HCT116 (cell line): ENCODE data around the gene NEXMIF. TPM values are rescaled to one million over a fixed set of nuclear protein-coding genes. Genes with fewer than 3 reads are reported as not detected.

Experiments
- ATAC-seq: fragments of 200-7000 bp; cut with Tn5 transposase; 2 replicates; pipeline ENCODE4 v1.9.1; 2020; ENCODE audit warnings: mild to moderate bottlenecking, moderate library complexity
- BruUV-seq: library from RNA; stranded (reverse); fragments of 400-500 nt; replicated peaks from 2 replicates; lab custom pipeline; 2021; lab: Mats Ljungman, UMichigan
- CTCF ChIA-PET: fragments of 300-600 bp; sonication (Branson Sonifier 250); formaldehyde crosslinking; loops from one replicate; lab custom pipeline; 2021; ENCODE audit warnings: antibody characterized with exemption; lab: Charles Lee
- POLR2A ChIA-PET: fragments of 300-600, 350-600 bp; sonication (Branson Sonifier 250); formaldehyde crosslinking; loops from one replicate; lab custom pipeline; 2021; ENCODE audit warnings: antibody characterized with exemption; lab: Charles Lee
- RAD21 ChIA-PET, 2 experiments: fragments of 300-600 bp; sonication (Branson Sonifier 250); formaldehyde crosslinking; loops; one replicate each; lab custom pipeline; 2023; ENCODE audit warnings: low total read pairs in 2 of 2; ENCODE audit not compliant: uncharacterized antibody in 2 of 2, unreplicated experiment in 2 of 2, low non-redundant PET in 1 of 2; lab: Charles Lee
- DNase-seq: peaks from one replicate; pipeline ENCODE4 v3.0.0-alpha.2; 2010; ENCODE audit warnings: low read depth, low spot score
- H2AFZ ChIP-seq: fragments of 200-600 bp; shearing (Covaris generic), sonication (generic); 2 replicates; pipeline ENCODE4 v1.6.1; 2017; ENCODE audit warnings: low read depth, mixed run types, mixed read lengths, antibody characterized with exemption, low read length; ENCODE audit not compliant: poor library complexity, severe bottlenecking
- H3K27ac ChIP-seq: 2 replicates; pipeline ENCODE4 v1.5.1; 2012; ENCODE audit warnings: low read depth, low read length
- H3K27me3 ChIP-seq: fragments of 200-600 bp; sonication (generic); 2 replicates; pipeline ENCODE4 v1.6.1; 2016; ENCODE audit warnings: mixed run types, low read length, mixed read lengths; ENCODE audit not compliant: insufficient read depth
- H3K36me3 ChIP-seq, 2 experiments: fragments of 200-500 bp in 1 of 2; fragments of 200-600 bp in 1 of 2; sonication (Bioruptor generic) in 1 of 2; sonication (generic) in 1 of 2; 2 replicates each; pipeline versions ENCODE4 v1.5.1 to v1.6.1; 2014 to 2016; ENCODE audit warnings: low read length in 2 of 2, inconsistent platforms in 1 of 2, mixed read lengths in 1 of 2, mixed run types in 1 of 2; ENCODE audit not compliant: insufficient read depth in 2 of 2, control insufficient read depth in 1 of 2
- H3K4me1 ChIP-seq, 2 experiments: fragments of 200-600 bp in 1 of 2; sonication (generic) in 1 of 2; 2 replicates each; pipeline versions ENCODE4 v1.5.1 to v1.6.1; 2012 to 2017; ENCODE audit warnings: low read length in 2 of 2, inconsistent platforms in 1 of 2, mild to moderate bottlenecking in 1 of 2, mixed read lengths in 1 of 2, mixed run types in 1 of 2, moderate library complexity in 1 of 2; ENCODE audit not compliant: insufficient read depth in 2 of 2, control insufficient read depth in 1 of 2
- H3K4me2 ChIP-seq: fragments of 200-600 bp; sonication (generic); 2 replicates; pipeline ENCODE4 v1.6.1; 2017; ENCODE audit warnings: mixed run types, low read length, mixed read lengths
- H3K4me3 ChIP-seq, 2 experiments: fragments of 200-600 bp in 1 of 2; sonication (generic) in 1 of 2; replicated peaks in 1 of 2; 2 replicates each; pipeline ENCODE4 v1.5.1; 2011 to 2016; ENCODE audit warnings: low read length in 2 of 2, control low read depth in 1 of 2, low read depth in 1 of 2, mild to moderate bottlenecking in 1 of 2, mixed read lengths in 1 of 2, mixed run types in 1 of 2
- H3K79me2 ChIP-seq: fragments of 200-600 bp; sonication (generic); 2 replicates; pipeline ENCODE4 v1.6.1; 2017; ENCODE audit warnings: mild to moderate bottlenecking, mixed run types, low read length, moderate library complexity, mixed read lengths; ENCODE audit not compliant: insufficient read depth
- H3K9ac ChIP-seq: fragments of 200-600 bp; sonication (generic); 2 replicates; pipeline ENCODE4 v1.6.1; 2016; ENCODE audit warnings: low read length, mixed read lengths
- H3K9me2 ChIP-seq: fragments of 200-600 bp; sonication (generic), shearing (Covaris generic); 2 replicates; pipeline ENCODE4 v1.6.1; 2017; ENCODE audit warnings: mixed run types, mild to moderate bottlenecking, moderate library complexity; ENCODE audit not compliant: insufficient read depth
- H3K9me3 ChIP-seq, 2 experiments: fragments of 200-500 bp in 1 of 2; fragments of 200-600 bp in 1 of 2; sonication (Bioruptor generic) in 1 of 2; sonication (generic) in 1 of 2; 2 replicates each; pipeline ENCODE4 v1.6.1; 2014 to 2017; ENCODE audit warnings: low read length in 2 of 2, mixed read lengths in 2 of 2, inconsistent platforms in 1 of 2, low read depth in 1 of 2, mild to moderate bottlenecking in 1 of 2, mixed run types in 1 of 2, moderate library complexity in 1 of 2; ENCODE audit not compliant: control insufficient read depth in 1 of 2, insufficient read depth in 1 of 2
- H4K20me1 ChIP-seq: fragments of 200-600 bp; sonication (generic), shearing (Covaris generic); 2 replicates; pipeline ENCODE4 v1.6.1; 2017; ENCODE audit warnings: mixed run types, mild to moderate bottlenecking, moderate library complexity; ENCODE audit not compliant: insufficient read depth
- EGR1 ChIP-seq: IDR thresholded peaks from 2 replicates; pipeline ENCODE4 v1.6.1; 2012; ENCODE audit warnings: low read depth
- EZH2 ChIP-seq: fragments of 200-600 bp; sonication (generic); IDR thresholded peaks from 2 replicates; pipeline ENCODE4 v1.6.1; 2017; ENCODE audit warnings: antibody characterized with exemption, mixed run types
- EZH2phosphoT487 ChIP-seq: fragments of 200-600 bp; IDR thresholded peaks from 2 replicates; pipeline ENCODE4 v1.6.1; 2018; ENCODE audit warnings: antibody characterized with exemption, borderline replicate concordance
- FOSL1 ChIP-seq: IDR thresholded peaks from 2 replicates; pipeline ENCODE4 v1.6.1; 2012; ENCODE audit warnings: low read depth
- JUND ChIP-seq: IDR thresholded peaks from 2 replicates; pipeline ENCODE4 v1.6.1; 2012
- POLR2A ChIP-seq: IDR thresholded peaks from 2 replicates; pipeline ENCODE4 v1.7.0; 2011; ENCODE audit warnings: borderline replicate concordance; ENCODE audit not compliant: insufficient read depth, insufficient read length; ENCODE audit errors: extremely low read depth
- POLR2AphosphoS5 ChIP-seq: IDR thresholded peaks from 2 replicates; pipeline ENCODE4 v1.6.1; 2011; ENCODE audit warnings: mild to moderate bottlenecking, low read depth, low read length, moderate library complexity
- SIN3A ChIP-seq: IDR thresholded peaks from 2 replicates; pipeline ENCODE4 v1.6.1; 2012; ENCODE audit warnings: low read depth
- SRF ChIP-seq: IDR thresholded peaks from 2 replicates; pipeline ENCODE4 v1.6.1; 2012; ENCODE audit warnings: low read depth
- TCF7L2 ChIP-seq: IDR thresholded peaks from 2 replicates; pipeline ENCODE4 v1.7.0; 2011; ENCODE audit warnings: borderline replicate concordance, inconsistent platforms; ENCODE audit not compliant: insufficient read depth, insufficient read length; ENCODE audit errors: extremely low read depth
- ZNF274 ChIP-seq: fragments of 200-500 bp; sonication (Bioruptor generic); IDR thresholded peaks from 2 replicates; pipeline ENCODE4 v1.6.1; 2014; ENCODE audit warnings: mild to moderate bottlenecking, low read depth, low read length, inconsistent platforms
- intact Hi-C: fragments of 100-400 bp; cut with micrococcal nuclease; formaldehyde crosslinking; loops from 2 replicates; pipeline ENCODE4 v1.10.0; 2022
- total RNA-seq: library from RNA; stranded (reverse); gene quantifications from one replicate; pipeline ENCODE4 v1.2.1, GENCODE V29; 2021; ENCODE audit not compliant: unreplicated experiment
- TF ChIP-seq, protein P1 (sequence below): IDR thresholded peaks from 2 replicates; pipeline ENCODE4 v1.6.1; 2012
- TF ChIP-seq, protein P2 (sequence below): IDR thresholded peaks from 2 replicates; pipeline ENCODE4 v1.6.1; 2012
- TF ChIP-seq, protein P3 (sequence below), 3 experiments: fragments of 200-600 bp in 1 of 3; sonication (generic) in 1 of 3; IDR thresholded peaks in 2 of 3; conservative IDR thresholded peaks in 1 of 3; 2 replicates each; pipeline ENCODE4 v1.5.1; 2012 to 2017; ENCODE audit warnings: low read depth in 2 of 3, low read length in 2 of 3, antibody characterized with exemption in 1 of 3, borderline replicate concordance in 1 of 3, control low read depth in 1 of 3, mild to moderate bottlenecking in 1 of 3, mixed read lengths in 1 of 3, mixed run types in 1 of 3, moderate library complexity in 1 of 3; ENCODE audit not compliant: insufficient read depth in 1 of 3
- TF ChIP-seq, protein P4 (sequence below): IDR thresholded peaks from 2 replicates; pipeline ENCODE4 v1.6.1; 2011; ENCODE audit warnings: mild to moderate bottlenecking, low read length, moderate library complexity; ENCODE audit not compliant: insufficient replicate concordance; ENCODE audit errors: extremely low read depth

Gene NEXMIF
- total RNA-seq, 1 experiment from 2014 or later, result not detected

DNA sequence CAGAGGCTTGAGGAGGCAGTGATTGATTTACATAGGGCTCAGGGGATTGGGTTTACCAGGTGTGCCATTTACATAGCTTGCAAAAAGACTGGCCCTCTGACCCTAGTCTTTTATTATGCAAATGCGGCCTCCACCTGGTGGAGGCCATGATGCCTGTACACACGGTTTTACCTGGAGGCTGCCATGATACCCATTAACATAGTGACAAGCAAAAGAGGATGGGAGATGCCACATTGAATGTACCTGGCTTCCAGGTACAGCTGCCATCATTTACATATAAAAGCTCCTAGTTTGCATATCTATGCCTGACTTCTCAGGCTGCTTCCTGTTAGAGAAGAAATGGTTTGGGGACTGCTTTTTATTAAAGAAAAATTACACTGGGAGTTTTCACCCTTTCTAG lies 72.0 kb downstream of the NEXMIF start:
- no TSS peak for BruUV-seq
- no peak for TF ChIP-seq POLR2AphosphoS5
- TF ChIP-seq JUND, result no peak
- TF ChIP-seq EZH2phosphoT487, result no peak
- no peak for TF ChIP-seq FOSL1
- TF ChIP-seq, protein P1, sequence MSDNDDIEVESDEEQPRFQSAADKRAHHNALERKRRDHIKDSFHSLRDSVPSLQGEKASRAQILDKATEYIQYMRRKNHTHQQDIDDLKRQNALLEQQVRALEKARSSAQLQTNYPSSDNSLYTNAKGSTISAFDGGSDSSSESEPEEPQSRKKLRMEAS, result no peak
- no peak for TF ChIP-seq POLR2A
- no peak overlapping the region for H3K9ac ChIP-seq
- H2AFZ ChIP-seq, result no peak overlapping the region
- no peaks in the 10 kb centered on the region for H4K20me1 ChIP-seq
- no peaks in the 10 kb centered on the region for H3K79me2 ChIP-seq
- no peaks in the 10 kb centered on the region for H3K9me3 ChIP-seq
- H3K9me2 ChIP-seq, result no peaks in the 10 kb centered on the region
- ATAC-seq (no peak), DNase-seq (no peak)
- no peaks in the 10 kb centered on the region for H3K4me1 ChIP-seq
- CTCF ChIA-PET, result no interaction called here
- intact Hi-C loops, result no loop called here
- H3K4me3 ChIP-seq, result no peak overlapping the region
- H3K27me3 ChIP-seq, result no peaks in the 10 kb centered on the region
- H3K36me3 ChIP-seq, result no peaks in the 10 kb centered on the region
- no peak overlapping the region for H3K4me2 ChIP-seq
- RAD21 ChIA-PET, result no interaction called here
- POLR2A ChIA-PET, result no interaction called here
- no peak overlapping the region for H3K27ac ChIP-seq

DNA sequence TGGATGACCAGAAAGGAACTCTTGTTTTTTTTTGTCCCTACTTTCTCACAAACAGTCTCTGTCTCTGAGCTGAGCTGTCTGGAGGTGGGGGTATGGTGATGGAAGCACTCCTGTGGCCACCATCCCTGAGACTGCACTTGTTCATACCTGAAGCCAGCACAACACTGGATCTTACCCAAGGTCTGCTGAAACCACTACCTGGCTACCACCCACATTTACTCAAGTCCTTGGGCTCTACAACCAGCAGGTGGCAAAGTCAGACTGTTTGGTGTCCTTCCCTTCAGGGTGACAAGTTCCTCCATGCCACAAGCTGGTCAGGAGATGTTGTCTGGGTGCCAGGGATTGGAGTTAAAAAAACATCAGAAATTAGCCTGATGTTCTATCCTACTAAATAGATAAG lies 89.7 kb downstream of the NEXMIF start:
- H3K4me3 ChIP-seq, result no peak overlapping the region
- ChIA-PET CTCF (no interaction called here), RAD21 (no interaction called here), POLR2A (no interaction called here)
- no peaks in the 10 kb centered on the region for H3K9me2 ChIP-seq
- no peaks in the 10 kb centered on the region for H4K20me1 ChIP-seq
- no peaks in the 10 kb centered on the region for H3K9me3 ChIP-seq
- no peak overlapping the region for H2AFZ ChIP-seq
- ATAC-seq (no peak), DNase-seq (no peak)
- H3K36me3 ChIP-seq, result no peaks in the 10 kb centered on the region
- peaks cover 2% of the 10 kb centered on the region; the same call in 1 of the 2 replicates for H3K27me3 ChIP-seq
- intact Hi-C loops, result no loop called here
- no peak overlapping the region for H3K4me2 ChIP-seq
- no peaks in the 10 kb centered on the region for H3K4me1 ChIP-seq
- no peak overlapping the region for H3K27ac ChIP-seq
- no peak overlapping the region for H3K9ac ChIP-seq
- no peaks in the 10 kb centered on the region for H3K79me2 ChIP-seq
- no TSS peak for BruUV-seq
- TF ChIP-seq JUND (no peak), POLR2AphosphoS5 (no peak), EZH2 (no peak), TCF7L2 (no peak), SIN3A (no peak), ZNF274 (no peak), SRF (no peak), FOSL1 (no peak), EGR1 (no peak)
- TF ChIP-seq, protein P2, sequence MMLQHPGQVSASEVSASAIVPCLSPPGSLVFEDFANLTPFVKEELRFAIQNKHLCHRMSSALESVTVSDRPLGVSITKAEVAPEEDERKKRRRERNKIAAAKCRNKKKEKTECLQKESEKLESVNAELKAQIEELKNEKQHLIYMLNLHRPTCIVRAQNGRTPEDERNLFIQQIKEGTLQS, result no peak
- TF ChIP-seq, protein P3, sequence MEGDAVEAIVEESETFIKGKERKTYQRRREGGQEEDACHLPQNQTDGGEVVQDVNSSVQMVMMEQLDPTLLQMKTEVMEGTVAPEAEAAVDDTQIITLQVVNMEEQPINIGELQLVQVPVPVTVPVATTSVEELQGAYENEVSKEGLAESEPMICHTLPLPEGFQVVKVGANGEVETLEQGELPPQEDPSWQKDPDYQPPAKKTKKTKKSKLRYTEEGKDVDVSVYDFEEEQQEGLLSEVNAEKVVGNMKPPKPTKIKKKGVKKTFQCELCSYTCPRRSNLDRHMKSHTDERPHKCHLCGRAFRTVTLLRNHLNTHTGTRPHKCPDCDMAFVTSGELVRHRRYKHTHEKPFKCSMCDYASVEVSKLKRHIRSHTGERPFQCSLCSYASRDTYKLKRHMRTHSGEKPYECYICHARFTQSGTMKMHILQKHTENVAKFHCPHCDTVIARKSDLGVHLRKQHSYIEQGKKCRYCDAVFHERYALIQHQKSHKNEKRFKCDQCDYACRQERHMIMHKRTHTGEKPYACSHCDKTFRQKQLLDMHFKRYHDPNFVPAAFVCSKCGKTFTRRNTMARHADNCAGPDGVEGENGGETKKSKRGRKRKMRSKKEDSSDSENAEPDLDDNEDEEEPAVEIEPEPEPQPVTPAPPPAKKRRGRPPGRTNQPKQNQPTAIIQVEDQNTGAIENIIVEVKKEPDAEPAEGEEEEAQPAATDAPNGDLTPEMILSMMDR (IDR thresholded peaks at IDR 0.05 in 2 of 3, conservative IDR thresholded peaks at IDR 0.05 in 1 of 3; ENCODE audit: borderline replicate concordance in 1 of 3, insufficient read depth in 1 of 3, low read depth in 2 of 3, low read length in 2 of 3), result no peak
- TF ChIP-seq, protein P4, sequence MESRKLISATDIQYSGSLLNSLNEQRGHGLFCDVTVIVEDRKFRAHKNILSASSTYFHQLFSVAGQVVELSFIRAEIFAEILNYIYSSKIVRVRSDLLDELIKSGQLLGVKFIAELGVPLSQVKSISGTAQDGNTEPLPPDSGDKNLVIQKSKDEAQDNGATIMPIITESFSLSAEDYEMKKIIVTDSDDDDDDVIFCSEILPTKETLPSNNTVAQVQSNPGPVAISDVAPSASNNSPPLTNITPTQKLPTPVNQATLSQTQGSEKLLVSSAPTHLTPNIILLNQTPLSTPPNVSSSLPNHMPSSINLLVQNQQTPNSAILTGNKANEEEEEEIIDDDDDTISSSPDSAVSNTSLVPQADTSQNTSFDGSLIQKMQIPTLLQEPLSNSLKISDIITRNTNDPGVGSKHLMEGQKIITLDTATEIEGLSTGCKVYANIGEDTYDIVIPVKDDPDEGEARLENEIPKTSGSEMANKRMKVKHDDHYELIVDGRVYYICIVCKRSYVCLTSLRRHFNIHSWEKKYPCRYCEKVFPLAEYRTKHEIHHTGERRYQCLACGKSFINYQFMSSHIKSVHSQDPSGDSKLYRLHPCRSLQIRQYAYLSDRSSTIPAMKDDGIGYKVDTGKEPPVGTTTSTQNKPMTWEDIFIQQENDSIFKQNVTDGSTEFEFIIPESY, result no peak
